Hematopoietic multipotent progenitor cell treated with erythropoietin and hydrocortisone succinate and interleukin-3 and kit ligand, for 4 days (in vitro differentiated cells): ENCODE measurements around the gene KLF3.
A peak's percentile ranks its signal among the peaks of the same experiment; 100 is the strongest.

Experiments
- DNase-seq: peaks from one replicate; pipeline ENCODE4 v3.0.0-alpha.2; 2015

The KLF3 gene

GRCh38 chr4:38674258-38675144 is 10.5 kb downstream of the KLF3 start:
- no peak for DNase-seq

- DNase-seq = peak; percentile 92
These were observed 11.4 kb downstream of the KLF3 start for GRCh38 chr4:38675146-38676121.

GRCh38 chr4:38676986-38677385 is 13.0 kb downstream of the KLF3 start:
- no peak for DNase-seq

GRCh38 chr4:38677441-38677840 is 13.4 kb downstream of the KLF3 start:
- DNase-seq = no peak

GRCh38 chr4:38678078-38678477 is 14.1 kb downstream of the KLF3 start:
- DNase-seq = no peak

GRCh38 chr4:38679921-38680320 is 15.9 kb downstream of the KLF3 start:
- no peak for DNase-seq

GRCh38 chr4:38681281-38681991 is 17.4 kb downstream of the KLF3 start:
- DNase-seq = no peak

- DNase-seq = no peak
These were observed 18.3 kb downstream of the KLF3 start for GRCh38 chr4:38682336-38682735.

GRCh38 chr4:38683276-38683675 is 19.3 kb downstream of the KLF3 start:
- DNase-seq = peak; percentile 53

GRCh38 chr4:38684271-38684670 is 20.3 kb downstream of the KLF3 start:
- no peak for DNase-seq

GRCh38 chr4:38684951-38685844 is 21.2 kb downstream of the KLF3 start:
- peak; percentile 75 for DNase-seq

- no peak for DNase-seq
These were observed 22.7 kb downstream of the KLF3 start for GRCh38 chr4:38686682-38687081.

- no peak for DNase-seq
These were observed 23.6 kb downstream of the KLF3 start for GRCh38 chr4:38687571-38688011.

- no peak for DNase-seq
These were observed 24.8 kb downstream of the KLF3 start for GRCh38 chr4:38688676-38689355.

- DNase-seq = no peak
These were observed 27.4 kb downstream of the KLF3 start for GRCh38 chr4:38691251-38692008.

- DNase-seq = no peak
These were observed 28.4 kb downstream of the KLF3 start for GRCh38 chr4:38692421-38692820.

- DNase-seq = no peak
These were observed 29.6 kb downstream of the KLF3 start for GRCh38 chr4:38693569-38693968.

GRCh38 chr4:38694330-38694729 is 30.3 kb downstream of the KLF3 start:
- DNase-seq = no peak

GRCh38 chr4:38695809-38696208 is 31.8 kb downstream of the KLF3 start:
- no peak for DNase-seq

GRCh38 chr4:38696697-38697096 is 32.7 kb downstream of the KLF3 start:
- DNase-seq = no peak
